Central memory CD8-positive, alpha-beta T cell (primary cell): ENCODE data around the gene LMO1.
A peak's percentile ranks its signal among the peaks of the same experiment; 100 is the strongest.

ENCODE experiments used
- ATAC-seq: fragments of 150-1000 bp; cut with Tn5 transposase; replicated peaks from 2 replicates; pipeline ENCODE4 v1.10.0; 2022; ENCODE audit warnings: mild to moderate bottlenecking, moderate FRiP score, moderate number of reproducible peaks; ENCODE audit not compliant: poor library complexity, severe bottlenecking; ENCODE audit errors: extremely low read depth
- DNase-seq, 2 donors: peaks; one replicate each; pipeline ENCODE4 v3.0.0; 2021; ENCODE audit warnings: low spot score in 2 of 2
- H3K27ac Mint-ChIP-seq: one replicate; pipeline ENCODE4 v1.8.0; 2022; ENCODE audit warnings: low read depth, mild to moderate bottlenecking, moderate library complexity, mixed read lengths
- H3K27me3 Mint-ChIP-seq: one replicate; pipeline ENCODE4 v1.8.0; 2022; ENCODE audit warnings: mixed read lengths
- H3K36me3 Mint-ChIP-seq: one replicate; pipeline ENCODE4 v1.8.0; 2022; ENCODE audit warnings: mild to moderate bottlenecking, moderate library complexity, mixed read lengths; ENCODE audit not compliant: insufficient read depth
- H3K4me1 Mint-ChIP-seq: one replicate; pipeline ENCODE4 v1.8.0; 2022; ENCODE audit warnings: mixed read lengths
- H3K4me3 Mint-ChIP-seq: one replicate; pipeline ENCODE4 v1.8.0; 2022; ENCODE audit warnings: mild to moderate bottlenecking, moderate library complexity, mixed read lengths
- H3K9me3 Mint-ChIP-seq: one replicate; pipeline ENCODE4 v1.8.0; 2022; ENCODE audit warnings: mixed read lengths

Gene LMO1

DNA sequence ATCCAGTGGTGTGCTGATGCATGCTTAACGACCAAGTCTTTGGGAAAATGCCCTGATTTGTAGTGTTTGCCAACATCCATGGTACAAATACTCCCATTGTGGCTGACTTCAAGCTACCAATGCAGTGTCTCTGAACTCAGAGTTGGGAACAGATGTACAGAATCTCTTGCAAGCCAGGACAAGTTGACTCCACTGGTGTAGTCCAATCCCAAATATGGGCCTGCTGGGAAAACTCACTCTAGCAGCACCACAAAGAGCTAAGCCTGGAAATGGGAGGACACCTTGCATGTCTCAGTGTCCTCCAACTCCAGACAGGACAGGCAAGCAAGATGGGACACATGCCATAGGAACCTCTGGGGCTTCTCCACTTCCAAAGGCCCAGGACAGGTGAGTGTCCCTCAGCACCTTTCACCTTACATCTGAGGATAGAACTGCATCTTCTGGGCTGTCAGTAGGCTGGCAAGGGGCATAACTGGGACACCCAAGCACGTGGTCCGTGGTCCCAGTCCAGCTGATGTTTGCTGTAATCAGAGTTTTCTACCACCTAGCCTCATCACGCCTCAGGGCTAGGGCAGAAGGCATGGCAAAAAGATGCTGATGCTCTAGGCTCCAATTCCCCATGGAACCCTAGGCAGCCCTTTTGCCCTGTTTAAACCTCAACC is 6.5 kb downstream of the LMO1 start:
- Mint-ChIP-seq H3K27ac (no peak overlapping the region), H3K9me3 (no peaks in the 10 kb centered on the region), H3K4me3 (no peak overlapping the region), H3K4me1 (no peaks in the 10 kb centered on the region), H3K27me3 (peaks cover 46% of the 10 kb centered on the region), H3K36me3 (no peaks in the 10 kb centered on the region)
- DNase-seq (no peak), ATAC-seq (no peak)

DNA sequence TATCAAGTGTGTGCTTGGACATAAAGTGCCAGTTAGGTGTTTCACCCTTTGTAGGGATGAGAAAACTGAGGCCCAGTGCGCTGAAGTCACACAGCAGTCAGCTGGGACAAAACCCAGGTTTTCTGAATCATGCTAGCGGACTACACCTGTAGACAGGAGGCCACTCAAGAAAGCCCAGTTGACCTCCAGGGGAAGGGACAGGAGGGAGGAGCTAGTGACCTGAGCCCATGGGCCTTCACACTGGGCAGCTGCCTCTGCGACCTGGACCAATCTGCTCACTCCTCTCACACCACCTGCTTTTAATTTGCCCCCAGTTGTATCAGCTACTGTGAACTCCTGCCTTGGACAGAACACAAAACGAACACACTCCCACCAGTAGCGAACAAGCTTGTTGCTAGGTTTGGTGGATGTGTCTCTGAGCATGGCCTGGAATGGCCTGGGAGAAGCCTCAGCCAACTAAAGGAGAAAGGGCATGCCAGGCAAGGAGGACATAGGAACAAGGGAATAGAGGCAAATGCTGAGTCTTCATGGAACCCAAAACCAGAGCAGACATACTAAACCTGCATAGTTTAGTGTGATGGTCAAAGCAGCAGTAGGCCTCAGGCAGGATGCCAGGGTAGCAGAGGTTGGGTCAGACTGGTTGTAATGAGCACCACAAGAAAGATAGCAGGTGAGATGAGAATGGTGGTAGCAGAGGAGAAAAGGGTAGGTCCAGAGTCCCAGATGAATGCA is 7.2 kb downstream of the LMO1 start:
- Mint-ChIP-seq H3K27me3 (peaks cover 39% of the 10 kb centered on the region), H3K4me1 (no peaks in the 10 kb centered on the region), H3K27ac (no peak overlapping the region), H3K4me3 (no peak overlapping the region), H3K36me3 (no peaks in the 10 kb centered on the region), H3K9me3 (no peaks in the 10 kb centered on the region)
- no peak for ATAC-seq
- DNase-seq: no peak

DNA sequence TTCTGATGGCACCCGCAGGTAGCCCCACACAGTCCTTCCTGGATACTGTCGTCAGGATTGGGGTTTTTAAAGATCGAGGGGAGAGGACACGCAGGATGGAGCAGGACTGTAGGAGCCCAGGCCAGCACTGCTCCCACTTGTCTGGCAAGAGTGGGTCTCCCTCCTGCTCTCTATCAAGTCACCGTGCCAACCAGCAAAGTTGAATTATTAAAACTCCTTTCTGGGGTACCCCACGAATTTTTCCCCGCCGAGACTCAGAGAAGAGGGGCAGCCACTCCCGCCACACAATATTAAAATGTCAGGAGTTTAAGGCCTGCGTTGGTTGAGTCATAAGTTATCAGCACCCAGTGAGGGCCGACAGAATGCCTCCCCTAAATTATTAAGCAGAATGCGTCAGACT is 10.1 kb downstream of the LMO1 start:
- H3K27ac Mint-ChIP-seq: no peak overlapping the region

DNA sequence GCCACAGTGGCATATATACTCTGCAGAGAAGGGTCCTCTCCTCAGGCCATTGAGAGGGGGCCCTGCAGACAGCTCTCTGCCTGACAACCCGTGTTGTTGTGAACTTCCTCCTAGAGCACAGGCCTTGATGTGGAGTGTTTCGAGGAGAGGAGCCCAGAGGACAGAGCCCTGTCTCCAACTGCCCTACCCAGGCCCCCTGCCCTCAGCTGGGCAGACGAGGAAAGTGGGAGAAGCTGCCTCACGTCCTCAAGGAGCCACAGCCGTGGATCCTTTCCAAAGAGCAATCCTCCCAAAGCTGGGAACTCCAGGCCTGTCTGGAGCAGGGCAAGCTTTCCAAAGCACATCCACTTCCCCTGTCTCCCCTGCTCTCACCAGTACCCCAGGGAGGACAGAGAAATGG is 10.7 kb downstream of the LMO1 start:
- H3K36me3 Mint-ChIP-seq: no peaks in the 10 kb centered on the region
- DNase-seq: no peak
- no peaks in the 10 kb centered on the region for H3K9me3 Mint-ChIP-seq
- no peaks in the 10 kb centered on the region for H3K4me1 Mint-ChIP-seq
- H3K27me3 Mint-ChIP-seq: peaks cover 4% of the 10 kb centered on the region
- no peak overlapping the region for H3K4me3 Mint-ChIP-seq
- H3K27ac Mint-ChIP-seq: no peak overlapping the region
- no peak for ATAC-seq

More for the DNA sequence above, 10.1 kb downstream of the LMO1 start:
- Mint-ChIP-seq H3K36me3 (no peaks in the 10 kb centered on the region), H3K27me3 (peaks cover 10% of the 10 kb centered on the region), H3K9me3 (no peaks in the 10 kb centered on the region), H3K4me3 (no peak overlapping the region), H3K4me1 (no peaks in the 10 kb centered on the region)
- ATAC-seq (no peak), DNase-seq (no peak)

DNA sequence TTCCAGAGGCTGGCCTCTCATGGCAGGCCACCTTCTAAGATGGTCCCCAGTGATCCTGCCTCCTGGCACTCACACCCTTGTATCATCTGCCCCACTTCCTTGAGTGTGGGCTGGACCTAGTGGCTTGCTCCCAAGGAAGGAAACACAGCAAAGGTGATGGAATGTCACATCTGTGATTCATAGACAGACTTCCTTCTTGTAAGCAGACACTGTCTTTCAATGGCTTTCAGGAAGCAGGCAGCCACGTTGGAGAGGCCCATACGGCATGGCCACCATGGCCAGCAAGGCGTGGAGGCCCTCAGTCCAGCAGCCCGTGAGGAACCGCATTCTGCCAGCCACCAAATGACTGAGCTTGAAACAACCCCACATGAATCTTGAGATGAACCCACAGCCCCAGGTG is 11.3 kb downstream of the LMO1 start:
- ATAC-seq (no peak), DNase-seq (no peak)
- no peak overlapping the region for H3K27ac Mint-ChIP-seq
- no peaks in the 10 kb centered on the region for H3K36me3 Mint-ChIP-seq
- no peaks in the 10 kb centered on the region for H3K9me3 Mint-ChIP-seq
- H3K27me3 Mint-ChIP-seq: peaks cover under 1% of the 10 kb centered on the region
- no peak overlapping the region for H3K4me3 Mint-ChIP-seq
- H3K4me1 Mint-ChIP-seq: no peaks in the 10 kb centered on the region

DNA sequence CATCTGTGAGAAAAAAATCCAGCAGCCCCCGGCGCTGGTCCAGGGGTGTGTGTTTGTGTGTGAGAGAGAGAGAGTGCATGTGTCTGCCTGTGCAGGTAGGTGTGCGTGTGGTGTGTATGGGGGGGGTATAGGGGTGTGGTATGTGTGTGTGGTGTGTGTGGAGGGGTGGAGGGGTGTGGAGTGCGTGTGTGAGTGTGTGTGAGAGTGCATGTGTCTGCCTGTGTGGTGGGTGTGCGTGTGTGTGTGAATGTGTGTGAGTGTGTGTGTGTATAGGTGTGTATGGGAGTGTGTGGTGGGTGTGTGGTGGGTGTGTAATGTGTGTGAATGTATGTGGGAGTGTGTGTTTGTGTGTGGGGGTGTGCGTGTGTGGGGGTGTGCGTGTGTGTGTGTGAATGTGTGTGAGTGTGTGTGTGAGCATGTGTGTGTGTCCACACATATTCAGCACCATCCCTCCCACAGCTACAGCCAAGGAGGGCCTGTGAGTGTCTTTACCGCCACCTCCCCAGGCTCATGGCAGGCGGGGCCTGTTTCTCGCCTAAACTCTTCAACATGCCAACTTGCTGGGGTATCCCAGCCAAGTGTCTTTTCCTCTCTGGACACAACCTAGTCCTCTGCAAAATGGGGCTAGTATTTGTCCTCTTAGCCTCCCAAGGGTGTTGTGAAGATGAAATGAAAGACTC is 11.9 kb downstream of the LMO1 start:
- Mint-ChIP-seq H3K9me3 (no peaks in the 10 kb centered on the region), H3K36me3 (no peaks in the 10 kb centered on the region), H3K27me3 (peaks cover 7% of the 10 kb centered on the region), H3K27ac (no peak overlapping the region), H3K4me3 (no peak overlapping the region), H3K4me1 (no peaks in the 10 kb centered on the region)
- DNase-seq (no peak), ATAC-seq (no peak)

DNA sequence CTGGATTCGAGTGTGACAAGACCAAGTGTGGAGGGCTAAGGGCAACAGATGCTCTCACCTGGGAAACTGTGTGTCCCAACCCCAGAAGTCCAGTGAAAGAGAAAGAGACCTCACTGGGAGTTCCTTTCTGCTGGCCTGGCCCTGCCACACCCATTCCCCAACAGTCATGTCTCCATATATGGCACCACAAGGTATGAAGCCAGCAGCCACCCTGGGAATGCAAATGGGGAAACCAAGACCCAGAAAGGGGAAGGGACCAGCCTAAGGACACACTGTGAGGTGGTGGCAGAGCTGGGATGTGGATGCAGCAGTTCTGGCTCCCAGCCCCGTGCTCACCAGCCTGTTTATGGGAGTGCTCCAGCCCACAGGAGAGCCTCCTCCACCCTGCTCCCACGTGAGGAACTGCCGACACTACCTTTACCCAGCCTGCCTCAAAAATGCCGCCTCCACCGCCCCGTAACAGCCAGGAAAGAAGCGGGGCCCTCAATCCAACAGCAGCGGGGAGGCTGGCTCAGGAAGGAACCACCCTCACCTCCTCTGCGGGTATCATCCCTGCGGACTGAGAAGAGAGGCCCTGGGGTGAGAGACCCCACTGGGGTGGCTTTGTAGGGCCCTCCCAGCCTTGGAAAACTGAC is 12.6 kb downstream of the LMO1 start:
- no peak for DNase-seq
- Mint-ChIP-seq H3K27ac (no peak overlapping the region), H3K4me3 (no peak overlapping the region), H3K27me3 (peaks cover 9% of the 10 kb centered on the region), H3K4me1 (no peaks in the 10 kb centered on the region), H3K9me3 (no peaks in the 10 kb centered on the region), H3K36me3 (no peaks in the 10 kb centered on the region)
- no peak for ATAC-seq

DNA sequence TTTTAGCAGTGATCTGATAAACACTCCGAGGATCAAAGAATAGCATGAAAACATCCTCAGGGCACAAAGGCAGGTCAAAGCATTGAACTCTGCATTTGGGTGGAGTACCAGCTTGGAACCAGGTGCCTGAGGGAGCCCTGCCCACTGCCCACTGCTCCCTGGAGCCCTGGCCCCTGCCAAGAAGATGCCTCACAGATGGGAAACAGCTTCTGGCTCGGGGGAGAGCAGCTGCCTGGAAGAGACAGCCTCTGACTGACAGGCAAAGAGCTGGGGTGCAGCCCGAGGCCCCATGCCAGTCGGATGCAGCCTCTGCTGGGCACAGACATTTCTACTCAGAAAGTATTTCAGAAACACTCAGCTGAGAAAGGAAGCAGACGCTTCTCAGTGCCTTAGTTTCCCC is 13.2 kb downstream of the LMO1 start:
- Mint-ChIP-seq H3K36me3 (no peaks in the 10 kb centered on the region), H3K27ac (no peak overlapping the region)

DNA sequence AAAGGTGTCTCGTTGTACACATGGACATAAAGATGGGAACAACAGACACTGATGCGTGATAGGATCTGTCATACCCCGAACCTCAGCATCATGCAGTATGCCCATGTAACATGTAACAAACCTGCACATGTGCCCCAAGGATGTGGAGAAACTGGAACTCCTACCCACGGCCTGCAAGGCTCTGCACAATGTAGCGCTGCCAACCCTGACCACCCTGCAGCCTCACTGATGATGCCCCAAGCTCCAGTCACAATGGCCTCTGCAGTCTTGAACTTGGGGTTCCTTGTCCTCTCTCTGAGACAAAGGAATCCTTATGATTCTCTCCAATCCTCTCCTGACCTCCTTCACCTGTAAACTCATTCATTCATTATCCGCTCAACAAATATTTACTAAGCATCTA is 14.2 kb downstream of the LMO1 start:
- Mint-ChIP-seq H3K27ac (no peak overlapping the region), H3K36me3 (no peaks in the 10 kb centered on the region), H3K9me3 (no peaks in the 10 kb centered on the region)

More for the DNA sequence above, 13.2 kb downstream of the LMO1 start:
- no peak for DNase-seq
- ATAC-seq: peak; percentile 14
- no peak overlapping the region for H3K4me3 Mint-ChIP-seq
- H3K9me3 Mint-ChIP-seq: no peaks in the 10 kb centered on the region
- H3K27me3 Mint-ChIP-seq: peaks cover 9% of the 10 kb centered on the region
- no peaks in the 10 kb centered on the region for H3K4me1 Mint-ChIP-seq

DNA sequence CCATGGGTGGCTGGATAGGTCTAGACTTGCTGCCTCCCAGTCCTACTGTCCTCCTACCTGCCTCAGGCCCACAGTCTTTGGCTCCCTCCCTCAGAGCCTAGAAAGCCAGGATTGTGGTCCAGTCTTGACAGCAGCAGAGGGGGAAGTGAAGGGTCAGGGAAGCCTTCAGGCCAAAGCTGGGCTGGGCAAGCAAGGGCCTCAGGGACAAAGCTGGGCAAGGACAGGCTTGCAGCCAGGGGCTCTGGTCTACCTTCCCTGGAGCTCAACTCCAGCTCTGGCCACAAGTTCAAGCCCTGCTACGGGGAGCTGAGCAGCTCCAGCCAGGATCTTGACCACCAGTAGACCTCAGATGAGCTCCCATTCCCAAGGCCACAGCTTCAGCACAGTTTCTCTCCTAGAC is 14.9 kb downstream of the LMO1 start:
- DNase-seq (no peak), ATAC-seq (no peak)
- Mint-ChIP-seq H3K36me3 (no peaks in the 10 kb centered on the region), H3K9me3 (no peaks in the 10 kb centered on the region), H3K4me3 (no peak overlapping the region), H3K27me3 (peaks cover 20% of the 10 kb centered on the region), H3K27ac (no peak overlapping the region), H3K4me1 (no peaks in the 10 kb centered on the region)

More for the DNA sequence above, 14.2 kb downstream of the LMO1 start:
- DNase-seq (no peak), ATAC-seq (no peak)
- Mint-ChIP-seq H3K4me1 (no peaks in the 10 kb centered on the region), H3K27me3 (peaks cover 13% of the 10 kb centered on the region), H3K4me3 (no peak overlapping the region)

DNA sequence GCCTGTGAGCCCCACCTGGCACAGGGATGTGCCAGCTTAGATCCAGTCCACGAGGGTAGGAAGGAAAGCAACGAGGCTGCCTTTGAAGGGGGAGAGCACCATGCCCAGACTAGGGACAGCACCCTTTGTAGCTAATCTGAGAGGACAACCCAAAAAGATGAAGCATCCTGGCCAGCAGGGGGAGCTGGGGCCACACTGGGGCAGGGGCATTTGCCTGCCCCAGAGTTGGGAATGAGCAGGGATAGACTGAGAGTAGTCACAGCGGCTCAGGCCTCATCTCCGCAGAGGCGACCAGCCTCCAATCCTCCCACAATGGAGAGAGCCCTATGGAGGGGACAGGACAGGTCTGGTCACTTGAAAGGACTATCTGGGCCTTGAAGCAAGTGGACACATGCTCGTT is 16.4 kb downstream of the LMO1 start:
- no peaks in the 10 kb centered on the region for H3K4me1 Mint-ChIP-seq
- H3K9me3 Mint-ChIP-seq: no peaks in the 10 kb centered on the region
- H3K4me3 Mint-ChIP-seq: no peak overlapping the region
- H3K27ac Mint-ChIP-seq: no peak overlapping the region
- ATAC-seq: no peak
- H3K27me3 Mint-ChIP-seq: peaks cover 35% of the 10 kb centered on the region
- no peaks in the 10 kb centered on the region for H3K36me3 Mint-ChIP-seq
- DNase-seq: no peak

DNA sequence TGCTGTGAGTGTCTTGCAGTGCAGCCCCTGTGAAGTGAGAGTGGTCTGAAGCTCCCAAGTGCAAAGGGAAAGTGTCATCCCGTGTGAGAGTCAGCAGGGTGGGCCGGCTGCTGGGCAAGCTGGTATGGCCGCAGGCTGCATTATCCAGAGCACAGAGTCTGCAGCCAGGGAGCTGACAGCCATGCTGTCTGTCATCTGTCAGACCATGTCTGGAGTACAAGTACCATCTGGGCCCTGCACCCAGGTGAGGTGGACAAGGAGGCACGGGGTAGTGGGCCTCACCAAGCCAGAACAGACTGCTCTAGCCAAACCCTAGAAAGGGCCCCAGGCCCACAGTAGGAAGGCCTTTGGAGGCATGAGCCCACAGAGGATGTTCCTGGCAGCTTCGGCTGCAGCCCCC is 20.2 kb downstream of the LMO1 start:
- DNase-seq: no peak
- Mint-ChIP-seq H3K9me3 (no peaks in the 10 kb centered on the region), H3K27ac (no peak overlapping the region), H3K4me3 (no peak overlapping the region), H3K36me3 (no peaks in the 10 kb centered on the region), H3K4me1 (no peaks in the 10 kb centered on the region), H3K27me3 (peaks cover 51% of the 10 kb centered on the region)
- ATAC-seq: no peak
